Daoy (cell line): ENCODE measurements around the gene PCDHGB5. TPM values are rescaled to one million over a fixed set of nuclear protein-coding genes. Genes with fewer than 3 reads are reported as not detected.
"Not testable (repeated sequence)": the region's sequence is repeated elsewhere in the genome, so short reads cannot be mapped to it uniquely, and the experiment has no call there.

ENCODE experiments used
- DNase-seq: peaks from one replicate; pipeline ENCODE4 v3.0.0-alpha.2; 2015; ENCODE audit warnings: low read depth
- total RNA-seq: library from RNA; depleted of rRNA; stranded (reverse); fragments of >200 nt; shearing (Covaris generic); gene quantifications from 2 replicates; pipeline ENCODE4 v1.2.3, GENCODE V29; 2014

The PCDHGB5 gene
- total RNA-seq, 1 experiment from 2014 or later, result not detected

- no peak for DNase-seq
Measured at GRCh38 chr5:141409598-141410306, 12.0 kb downstream of the PCDHGB5 start.

GRCh38 chr5:141411575-141411974 is 13.8 kb downstream of the PCDHGB5 start:
- no peak for DNase-seq

GRCh38 chr5:141412854-141413539 is 15.2 kb downstream of the PCDHGB5 start, which contains the start of gene PCDHGA10:
Gene PCDHGA10 (plus strand): TSS chr5:141412987. CDS start chr5:141413176, 189 bp downstream.
- DNase-seq, result peak; percentile 30

- no peak for DNase-seq
Measured at GRCh38 chr5:141413540-141414069, 15.9 kb downstream of the PCDHGB5 start.

- not testable (repeated sequence) for DNase-seq
Measured at GRCh38 chr5:141414548-141415274, 17.0 kb downstream of the PCDHGB5 start.

- not testable (repeated sequence) for DNase-seq
Measured at GRCh38 chr5:141415275-141415618, 17.5 kb downstream of the PCDHGB5 start.

- peak; percentile 49 for DNase-seq
Measured at GRCh38 chr5:141417494-141418172, 19.9 kb downstream of the PCDHGB5 start, which contains the start of gene PCDHGB7. Gene PCDHGB7 (plus strand): TSS chr5:141417677. CDS start chr5:141417860, 183 bp downstream.

- no peak for DNase-seq
Measured at GRCh38 chr5:141419074-141419880, 21.5 kb downstream of the PCDHGB5 start.

GRCh38 chr5:141420855-141421488 is 23.2 kb downstream of the PCDHGB5 start, which contains the start of gene PCDHGA11:
Gene PCDHGA11 (plus strand): TSS chr5:141421051. CDS start chr5:141421228, 177 bp downstream.
- DNase-seq, result peak; percentile 77

GRCh38 chr5:141421489-141421855 is 23.7 kb downstream of the PCDHGB5 start:
- no peak for DNase-seq

- no peak for DNase-seq
Measured at GRCh38 chr5:141422742-141423291, 25.1 kb downstream of the PCDHGB5 start.

GRCh38 chr5:141427783-141428426 is 30.2 kb downstream of the PCDHGB5 start:
- no peak for DNase-seq

- DNase-seq, result no peak
Measured at GRCh38 chr5:141430332-141431113, 32.8 kb downstream of the PCDHGB5 start, which contains the start of gene PCDHGA12. Gene PCDHGA12 (plus strand): TSS chr5:141430507. CDS start chr5:141430760, 253 bp downstream.

GRCh38 chr5:141431286-141431685 is 33.5 kb downstream of the PCDHGB5 start:
- no peak for DNase-seq

- DNase-seq, result not testable (repeated sequence)
Measured at GRCh38 chr5:141432308-141432707, 34.6 kb downstream of the PCDHGB5 start.

- not testable (repeated sequence) for DNase-seq
Measured at GRCh38 chr5:141432726-141433125, 35.0 kb downstream of the PCDHGB5 start.

GRCh38 chr5:141434006-141434405 is 36.3 kb downstream of the PCDHGB5 start:
- DNase-seq, result no peak

GRCh38 chr5:141437221-141437620 is 39.5 kb downstream of the PCDHGB5 start:
- DNase-seq, result no peak
